Gastroesophageal sphincter (tissue), 4 donors: ENCODE results near the gene AACS. TPM values are rescaled to one million over a fixed set of nuclear protein-coding genes. Genes with fewer than 3 reads are reported as not detected.
"Not testable (repeated sequence)": the region's sequence is repeated elsewhere in the genome, so short reads cannot be mapped to it uniquely, and the experiment has no call there.

Experiments
- ATAC-seq: fragments of 150-250 bp; one replicate; pipeline ENCODE4 v1.9.1; 2016; ENCODE audit warnings: mild to moderate bottlenecking, moderate library complexity
- H3K27ac ChIP-seq, 4 donors: fragments of 200-600 bp; sonication (generic) in 3 of 4; 1 replicate in 3 of 4; 2 replicates in 1 of 4; pipeline ENCODE4 v1.5.1; 2016 to 2019
- H3K27me3 ChIP-seq: fragments of 200-600 bp; sonication (generic); one replicate; pipeline ENCODE4 v1.5.1; 2019
- H3K36me3 ChIP-seq, 2 donors: fragments of 200-600 bp; sonication (generic); one replicate each; pipeline ENCODE4 v1.5.1; 2019; ENCODE audit warnings: control low read depth in 1 of 2
- H3K4me1 ChIP-seq, 3 donors: fragments of 200-600 bp; sonication (generic); 1 replicate in 2 of 3; 2 replicates in 1 of 3; pipeline ENCODE4 v1.5.1; 2016 to 2019; ENCODE audit warnings: control low read depth in 2 of 3
- H3K4me3 ChIP-seq, 2 donors: fragments of 200-600 bp; sonication (generic); one replicate each; pipeline ENCODE4 v1.5.1; 2019; ENCODE audit warnings: mild to moderate bottlenecking in 1 of 2, moderate library complexity in 1 of 2
- H3K9me3 ChIP-seq, 3 donors: fragments of 200-600 bp; sonication (generic); one replicate each; pipeline ENCODE4 v1.5.1; 2017 to 2019; ENCODE audit warnings: control low read depth in 2 of 3
- EP300 ChIP-seq: sonication (generic); formaldehyde crosslinking; IDR thresholded peaks from one replicate; pipeline ENCODE4 v1.6.1; 2017; ENCODE audit warnings: antibody characterized with exemption, mild to moderate bottlenecking
- POLR2A ChIP-seq, 2 donors: fragments of 450-650 bp; IDR thresholded peaks; one replicate each; pipeline ENCODE4 v1.6.1; 2017; ENCODE audit warnings: antibody characterized with exemption in 2 of 2, mild to moderate bottlenecking in 2 of 2, moderate library complexity in 1 of 2
- POLR2AphosphoS5 ChIP-seq: sonication (generic); formaldehyde crosslinking; IDR thresholded peaks from one replicate; pipeline ENCODE4 v1.6.1; 2017; ENCODE audit warnings: antibody characterized with exemption
- WGBS, 2 donors: methylation state at CpG; one replicate each; pipeline ENCODE4 v1.1.5; 2018; ENCODE audit warnings: low coverage in 1 of 2; 5-methylcytosine and 5-hydroxymethylcytosine counted together
- total RNA-seq, 4 donors: library from RNA; depleted of rRNA; stranded (reverse); fragments of >200 nt; gene quantifications; one replicate each; pipeline ENCODE4 v1.1.0, GENCODE V29; 2016
- TF ChIP-seq, protein P1 (sequence below), 4 experiments: fragments of 200-600 bp in 2 of 4; fragments of 450-650 bp in 2 of 4; sonication (generic) in 1 of 4; IDR thresholded peaks; one replicate each; pipeline ENCODE4 v1.5.1; 2017 to 2019; ENCODE audit warnings: antibody characterized with exemption in 4 of 4, mild to moderate bottlenecking in 2 of 4, moderate library complexity in 2 of 4

AACS gene
- total RNA-seq, 4 donors from 2014 or later = 10.3 to 14.6 (median 11.8) TPM

GRCh38 chr12:125070661-125071390 lies 5.6 kb downstream of the AACS start:
- Histone ChIP-seq H3K36me3 (peaks cover 0 to 38% of the 10 kb centered on the region in 2 donors), H3K4me3 (no peak overlapping the region), H3K9me3 (no peaks in the 10 kb centered on the region), H3K27ac (no peak overlapping the region), H3K27me3 (no peaks in the 10 kb centered on the region), H3K4me1 (peaks cover 0 to 16% (median 4%) of the 10 kb centered on the region in 3 donors)
- TF ChIP-seq POLR2A (IDR thresholded peaks at IDR 0.05) = no peak
- TF ChIP-seq EP300 = no peak
- TF ChIP-seq, protein P1, sequence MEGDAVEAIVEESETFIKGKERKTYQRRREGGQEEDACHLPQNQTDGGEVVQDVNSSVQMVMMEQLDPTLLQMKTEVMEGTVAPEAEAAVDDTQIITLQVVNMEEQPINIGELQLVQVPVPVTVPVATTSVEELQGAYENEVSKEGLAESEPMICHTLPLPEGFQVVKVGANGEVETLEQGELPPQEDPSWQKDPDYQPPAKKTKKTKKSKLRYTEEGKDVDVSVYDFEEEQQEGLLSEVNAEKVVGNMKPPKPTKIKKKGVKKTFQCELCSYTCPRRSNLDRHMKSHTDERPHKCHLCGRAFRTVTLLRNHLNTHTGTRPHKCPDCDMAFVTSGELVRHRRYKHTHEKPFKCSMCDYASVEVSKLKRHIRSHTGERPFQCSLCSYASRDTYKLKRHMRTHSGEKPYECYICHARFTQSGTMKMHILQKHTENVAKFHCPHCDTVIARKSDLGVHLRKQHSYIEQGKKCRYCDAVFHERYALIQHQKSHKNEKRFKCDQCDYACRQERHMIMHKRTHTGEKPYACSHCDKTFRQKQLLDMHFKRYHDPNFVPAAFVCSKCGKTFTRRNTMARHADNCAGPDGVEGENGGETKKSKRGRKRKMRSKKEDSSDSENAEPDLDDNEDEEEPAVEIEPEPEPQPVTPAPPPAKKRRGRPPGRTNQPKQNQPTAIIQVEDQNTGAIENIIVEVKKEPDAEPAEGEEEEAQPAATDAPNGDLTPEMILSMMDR (IDR thresholded peaks at IDR 0.05) = no peak
- TF ChIP-seq POLR2AphosphoS5 = no peak
- WGBS, 2 donors = 98% methylated on average over 7 of the region's 11 CpGs; no CpG with 5 or more reads in 1 of the 2 donors
- ATAC-seq = no peak

GRCh38 chr12:125071456-125071855 lies 6.2 kb downstream of the AACS start:
- H3K4me3 ChIP-seq = no peak overlapping the region
- no peaks in the 10 kb centered on the region for H3K9me3 ChIP-seq
- no peak for ATAC-seq
- WGBS, 2 donors = 82 to 88% methylated on average over 4 to 11 of the region's 12 CpGs
- peaks cover 0 to 10% (median 0%) of the 10 kb centered on the region in 3 donors for H3K4me1 ChIP-seq
- peaks cover 0 to 44% of the 10 kb centered on the region in 2 donors for H3K36me3 ChIP-seq
- H3K27ac ChIP-seq = no peak overlapping the region
- TF ChIP-seq POLR2AphosphoS5 (no peak), EP300 (no peak), POLR2A (IDR thresholded peaks at IDR 0.05) (no peak)
- TF ChIP-seq, protein P1 (IDR thresholded peaks at IDR 0.05) = no peak
- no peaks in the 10 kb centered on the region for H3K27me3 ChIP-seq

DNA sequence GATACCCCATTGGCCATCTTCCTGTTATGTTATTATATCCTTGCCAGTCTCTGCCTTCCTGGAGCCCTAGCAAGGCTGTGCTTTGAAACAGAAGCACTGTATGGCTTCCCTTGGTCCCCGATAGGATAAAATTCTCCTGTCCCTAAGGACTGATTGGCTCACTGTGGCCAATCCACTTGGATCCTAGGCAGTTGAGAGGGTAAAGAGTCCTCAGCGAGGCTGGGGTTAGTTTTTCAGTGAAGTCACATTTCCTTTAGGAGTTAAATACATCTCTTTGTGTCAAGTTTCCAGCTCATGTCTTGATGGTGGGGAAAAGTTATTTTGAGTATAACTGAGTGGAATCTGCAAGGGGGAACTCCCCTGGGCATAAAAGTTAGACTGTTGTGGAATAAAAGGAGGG lies 7.3 kb downstream of the AACS start:
- no CpG with 5 or more reads among the region's 2 CpGs for WGBS, 2 donors
- Histone ChIP-seq H3K36me3 (peaks cover 0 to 55% of the 10 kb centered on the region in 2 donors), H3K4me3 (no peak overlapping the region), H3K27ac (no peak overlapping the region), H3K9me3 (no peaks in the 10 kb centered on the region), H3K27me3 (no peaks in the 10 kb centered on the region), H3K4me1 (no peaks in the 10 kb centered on the region)
- TF ChIP-seq, protein P1 (IDR thresholded peaks at IDR 0.05) = no peak
- TF ChIP-seq POLR2A (IDR thresholded peaks at IDR 0.05) = no peak
- TF ChIP-seq EP300 = no peak
- TF ChIP-seq POLR2AphosphoS5 = no peak
- no peak for ATAC-seq

GRCh38 chr12:125074294-125074693 lies 9.1 kb downstream of the AACS start:
- 84 to 100% methylated on average over 1 to 2 of the region's 2 CpGs for WGBS, 2 donors
- peaks cover 0 to 71% of the 10 kb centered on the region in 2 donors for H3K36me3 ChIP-seq
- H3K9me3 ChIP-seq, H3K27ac ChIP-seq, H3K4me3 ChIP-seq, ATAC-seq, H3K27me3 ChIP-seq, H3K4me1 ChIP-seq: not testable (repeated sequence)

- Histone ChIP-seq H3K4me3 (no peak overlapping the region), H3K27me3 (no peaks in the 10 kb centered on the region), H3K4me1 (no peaks in the 10 kb centered on the region), H3K36me3 (peaks cover 0 to 73% of the 10 kb centered on the region in 2 donors), H3K27ac (no peak overlapping the region), H3K9me3 (no peaks in the 10 kb centered on the region)
- WGBS, 2 donors = 95 to 98% methylated on average over 4 to 6 of the region's 6 CpGs
- TF ChIP-seq, protein P1 (IDR thresholded peaks at IDR 0.05) = no peak
- no peak for TF ChIP-seq POLR2A (IDR thresholded peaks at IDR 0.05)
- no peak for TF ChIP-seq POLR2AphosphoS5
- TF ChIP-seq EP300 = no peak
- no peak for ATAC-seq
Observed at GRCh38 chr12:125076103-125076502, 10.9 kb downstream of the AACS start.
